B cell (primary cell): Measurements from ENCODE around the gene MRPS27. TPM values are rescaled to one million over a fixed set of nuclear protein-coding genes. Genes with fewer than 3 reads are reported as not detected.

Experiments
- ATAC-seq: fragments of 200-7000 bp; cut with Tn5 transposase; one replicate; pipeline ENCODE4 v1.10.0; 2021; ENCODE audit warnings: low read depth, mild to moderate bottlenecking, moderate number of reproducible peaks, moderate library complexity
- CTCF ChIA-PET: fragments of 350-600 bp; sonication (Branson Sonifier 250); formaldehyde crosslinking; loops from one replicate; lab custom pipeline; 2021; ENCODE audit warnings: antibody characterized with exemption, inconsistent platforms; lab: Charles Lee
- POLR2A ChIA-PET: fragments of 350-600 bp; sonication (Branson Sonifier 250); formaldehyde crosslinking; loops from one replicate; lab custom pipeline; 2021; ENCODE audit warnings: antibody characterized with exemption; lab: Charles Lee
- DNase-seq: peaks from one replicate; pipeline ENCODE4 v3.0.0; 2013
- H2AFZ ChIP-seq: 2 replicates; pipeline ENCODE4 v1.6.1; 2012; ENCODE audit warnings: mild to moderate bottlenecking, low read depth, low read length; ENCODE audit not compliant: insufficient read depth, poor library complexity, severe bottlenecking
- H3K27ac ChIP-seq, 2 donors: 1 replicate in 1 of 2; 2 replicates in 1 of 2; pipeline ENCODE4 v1.5.1; 2012 to 2013; ENCODE audit warnings: low read length in 2 of 2, mild to moderate bottlenecking in 2 of 2, moderate library complexity in 1 of 2
- H3K27me3 ChIP-seq, 4 experiments: fragments of 200-600 bp in 1 of 4; sonication (generic) in 1 of 4; replicated peaks in 1 of 4; 1 replicate in 2 of 4; 2 replicates in 2 of 4; pipeline versions ENCODE4 v1.6.1 to v1.7.0; 2013 to 2016; ENCODE audit warnings: low read length in 3 of 4, mild to moderate bottlenecking in 2 of 4, mixed read lengths in 1 of 4, moderate library complexity in 1 of 4; ENCODE audit not compliant: insufficient read depth in 4 of 4, control insufficient read depth in 3 of 4; ENCODE audit errors: control extremely low read depth in 1 of 4
- H3K36me3 ChIP-seq, 2 experiments: replicated peaks in 1 of 2; 1 replicate in 1 of 2; 2 replicates in 1 of 2; pipeline versions ENCODE4 v1.6.1 to v1.7.1; 2013; ENCODE audit warnings: low read length in 1 of 2; ENCODE audit not compliant: insufficient read depth in 2 of 2, control insufficient read depth in 1 of 2; ENCODE audit errors: control extremely low read depth in 1 of 2, extremely low read depth in 1 of 2
- H3K4me1 ChIP-seq, 2 donors: fragments of 200-600 bp in 1 of 2; sonication (generic) in 1 of 2; 1 replicate in 1 of 2; 2 replicates in 1 of 2; pipeline versions ENCODE4 v1.5.1 to v1.6.1; 2013 to 2017; ENCODE audit warnings: low read length in 2 of 2; ENCODE audit not compliant: control insufficient read depth in 2 of 2, insufficient read depth in 2 of 2
- H3K4me2 ChIP-seq: replicated peaks from 2 replicates; pipeline ENCODE3; 2012; ENCODE audit warnings: mild to moderate bottlenecking, low read depth, low read length; ENCODE audit not compliant: poor library complexity, severe bottlenecking
- H3K4me3 ChIP-seq, 5 experiments: fragments of 200-600 bp in 1 of 5; sonication (generic) in 1 of 5; 1 replicate in 3 of 5; 2 replicates in 2 of 5; pipeline versions ENCODE4 v1.5.1 to v1.7.0; 2011 to 2016; ENCODE audit warnings: low read length in 4 of 5, mild to moderate bottlenecking in 4 of 5, low read depth in 2 of 5, control low read depth in 1 of 5, moderate library complexity in 1 of 5; ENCODE audit not compliant: insufficient read depth in 1 of 5; ENCODE audit errors: control extremely low read depth in 1 of 5, extremely low read depth in 1 of 5
- H3K79me2 ChIP-seq: fragments of 200-600 bp; sonication (generic); one replicate; pipeline ENCODE4 v1.6.0; 2016; ENCODE audit warnings: low read length; ENCODE audit not compliant: control insufficient read depth, insufficient read depth
- H3K9ac ChIP-seq: fragments of 200-600 bp; sonication (generic); 2 replicates; pipeline ENCODE4 v1.6.1; 2017; ENCODE audit warnings: mild to moderate bottlenecking, low read length, moderate library complexity
- H3K9me3 ChIP-seq, 3 donors: one replicate each; pipeline versions ENCODE4 v1.6.1 to v1.7.1; 2013; ENCODE audit warnings: low read length in 2 of 3; ENCODE audit not compliant: control insufficient read depth in 2 of 3, insufficient read depth in 1 of 3; ENCODE audit errors: control extremely low read depth in 1 of 3
- H4K20me1 ChIP-seq: 2 replicates; pipeline ENCODE4 v1.6.0; 2012; ENCODE audit warnings: mild to moderate bottlenecking, low read length; ENCODE audit not compliant: insufficient read depth, control insufficient read depth, poor library complexity, severe bottlenecking
- H3K27ac Mint-ChIP-seq: one replicate; pipeline ENCODE4 v1.8.0; 2021; ENCODE audit warnings: mixed read lengths
- H3K27me3 Mint-ChIP-seq: one replicate; pipeline ENCODE4 v1.8.0; 2021; ENCODE audit warnings: mixed read lengths
- H3K4me1 Mint-ChIP-seq: one replicate; pipeline ENCODE4 v1.8.0; 2021; ENCODE audit warnings: mixed read lengths
- H3K4me3 Mint-ChIP-seq: one replicate; pipeline ENCODE4 v1.8.0; 2021; ENCODE audit warnings: mixed read lengths
- H3K9me3 Mint-ChIP-seq: one replicate; pipeline ENCODE4 v1.8.0; 2022; ENCODE audit warnings: mixed read lengths; ENCODE audit not compliant: insufficient read depth
- CTCF ChIP-seq: fragments of 200-600 bp; IDR thresholded peaks from one replicate; pipeline ENCODE4 v1.8.0; 2022; ENCODE audit warnings: antibody characterized with exemption, mild to moderate bottlenecking
- EZH2 ChIP-seq: IDR thresholded peaks from 2 replicates; pipeline ENCODE4 v1.6.1; 2012; ENCODE audit warnings: borderline replicate concordance, low read depth, mild to moderate bottlenecking, moderate library complexity, low read length; ENCODE audit not compliant: insufficient read depth, poor library complexity, severe bottlenecking
- WGBS: methylation state at CpG from one replicate; pipeline ENCODE4 v1.1.5; 2013; ENCODE audit warnings: missing lambda C conversion rate; ENCODE audit not compliant: insufficient coverage; 5-methylcytosine and 5-hydroxymethylcytosine counted together
- intact Hi-C: fragments of 100-400 bp; cut with micrococcal nuclease; formaldehyde crosslinking; loops from one replicate; pipeline ENCODE4 v1.10.0; 2022
- polyA plus RNA-seq: library from polyadenylated mRNA; depleted of rRNA; stranded (reverse); fragments of >200 nt; gene quantifications from 2 replicates; pipeline ENCODE4 v1.2.3, GENCODE V29; 2012
- total RNA-seq, 2 donors: library from RNA; stranded (reverse); fragments of 120-200 nt in 1 of 2; gene quantifications; 1 replicate in 1 of 2; 2 replicates in 1 of 2; pipeline versions ENCODE4 v1.2.3 to v1.2.4, GENCODE V29; 2013 to 2022

Gene MRPS27
- total and polyA plus RNA-seq, 2 donors (not counting 1 experiment from before 2014, with no cell fraction given), result 33.4 to 58.3 TPM

- no peaks in the 10 kb centered on the region for H3K4me1 Mint-ChIP-seq
- POLR2A ChIA-PET, result no interaction called here
- H3K27me3 Mint-ChIP-seq, result no peaks in the 10 kb centered on the region
- intact Hi-C loops, result no loop called here
- ATAC-seq, result no peak
- Histone ChIP-seq H3K27me3 (no peaks in the 10 kb centered on the region), H3K9me3 (no peaks in the 10 kb centered on the region), H3K9ac (no peak overlapping the region), H3K79me2 (no peaks in the 10 kb centered on the region), H3K4me3 (no peak overlapping the region), H3K4me1 (no peaks in the 10 kb centered on the region), H3K27ac (no peak overlapping the region), H3K4me2 (no peak overlapping the region), H3K36me3 (no peaks in the 10 kb centered on the region), H2AFZ (no peak overlapping the region), H4K20me1 (no peaks in the 10 kb centered on the region)
- no peak for TF ChIP-seq CTCF
- no peak for TF ChIP-seq EZH2
- no peak for DNase-seq
- no peak overlapping the region for H3K27ac Mint-ChIP-seq
- H3K4me3 Mint-ChIP-seq, result no peak overlapping the region
- CTCF ChIA-PET, result no interaction called here
- WGBS, result 98% methylated on average over 6 of the region's 10 CpGs
- no peaks in the 10 kb centered on the region for H3K9me3 Mint-ChIP-seq
These were observed 110.6 kb downstream of the MRPS27 start for GRCh38 chr5:72209147-72210115.

GRCh38 chr5:72208324-72208926, 111.6 kb downstream of the MRPS27 start:
- POLR2A ChIA-PET, result no interaction called here
- Mint-ChIP-seq H3K27ac (no peak overlapping the region), H3K4me1 (no peaks in the 10 kb centered on the region), H3K4me3 (no peak overlapping the region), H3K9me3 (no peaks in the 10 kb centered on the region), H3K27me3 (no peaks in the 10 kb centered on the region)
- DNase-seq (no peak), ATAC-seq (no peak)
- intact Hi-C loops, result no loop called here
- no peak overlapping the region for H3K9ac ChIP-seq
- H3K27ac ChIP-seq, result no peak overlapping the region
- H4K20me1 ChIP-seq, result no peaks in the 10 kb centered on the region
- no peak overlapping the region for H3K4me2 ChIP-seq
- H3K9me3 ChIP-seq, result no peaks in the 10 kb centered on the region
- no peaks in the 10 kb centered on the region for H3K79me2 ChIP-seq
- CTCF ChIA-PET, result no interaction called here
- no peak for TF ChIP-seq EZH2
- no peak for TF ChIP-seq CTCF
- no peak overlapping the region for H3K4me3 ChIP-seq
- no peaks in the 10 kb centered on the region for H3K27me3 ChIP-seq
- H3K4me1 ChIP-seq, result no peaks in the 10 kb centered on the region
- no peak overlapping the region for H2AFZ ChIP-seq
- WGBS, result no CpG with 5 or more reads among the region's 3 CpGs
- H3K36me3 ChIP-seq, result no peaks in the 10 kb centered on the region
